DND-41 (cell line): ENCODE data around the gene SULT1A1.

Experiments used
- CTCF ChIP-seq: IDR thresholded peaks from 2 replicates; pipeline ENCODE4 v1.5.1; 2012; ENCODE audit warnings: borderline replicate concordance, low read length, moderate library complexity, mild to moderate bottlenecking; ENCODE audit not compliant: poor library complexity, severe bottlenecking; ENCODE audit errors: extremely low read depth
- EZH2 ChIP-seq: IDR thresholded peaks from 3 replicates; pipeline ENCODE4 v1.6.1; 2012; ENCODE audit warnings: borderline replicate concordance, low read depth, mild to moderate bottlenecking, moderate library complexity, low read length, inconsistent platforms; ENCODE audit not compliant: severe bottlenecking

GRCh38 chr16:28575446-28576109, 34.3 kb downstream of the SULT1A1 start:
- no peak for TF ChIP-seq CTCF
- no peak for TF ChIP-seq EZH2
